Activated T-cell treated with anti-CD3 and anti-CD28 coated beads, Interleukin-2, amount 50 U/mL, for 24 hours (primary cell): Measurements from ENCODE around the gene MAST4.

Experiments used
- DNase-seq: peaks from one replicate; pipeline ENCODE4 v3.0.0-alpha.2; 2020
- H3K27ac Mint-ChIP-seq: 2 replicates; pipeline ENCODE4 v1.8.0; 2020; ENCODE audit warnings: mild to moderate bottlenecking, mixed read lengths
- H3K27me3 Mint-ChIP-seq: 2 replicates; pipeline ENCODE4 v1.8.0; 2020; ENCODE audit warnings: mixed read lengths
- H3K36me3 Mint-ChIP-seq: 2 replicates; pipeline ENCODE4 v1.8.0; 2020; ENCODE audit warnings: low read depth, mixed read lengths
- H3K4me1 Mint-ChIP-seq: 2 replicates; pipeline ENCODE4 v1.8.0; 2020; ENCODE audit warnings: low read depth, mixed read lengths
- H3K4me3 Mint-ChIP-seq: 2 replicates; pipeline ENCODE4 v1.8.0; 2020; ENCODE audit warnings: mild to moderate bottlenecking, moderate library complexity, mixed read lengths
- H3K9me3 Mint-ChIP-seq: 2 replicates; pipeline ENCODE4 v1.8.0; 2020; ENCODE audit warnings: mixed read lengths

MAST4 gene

DNA sequence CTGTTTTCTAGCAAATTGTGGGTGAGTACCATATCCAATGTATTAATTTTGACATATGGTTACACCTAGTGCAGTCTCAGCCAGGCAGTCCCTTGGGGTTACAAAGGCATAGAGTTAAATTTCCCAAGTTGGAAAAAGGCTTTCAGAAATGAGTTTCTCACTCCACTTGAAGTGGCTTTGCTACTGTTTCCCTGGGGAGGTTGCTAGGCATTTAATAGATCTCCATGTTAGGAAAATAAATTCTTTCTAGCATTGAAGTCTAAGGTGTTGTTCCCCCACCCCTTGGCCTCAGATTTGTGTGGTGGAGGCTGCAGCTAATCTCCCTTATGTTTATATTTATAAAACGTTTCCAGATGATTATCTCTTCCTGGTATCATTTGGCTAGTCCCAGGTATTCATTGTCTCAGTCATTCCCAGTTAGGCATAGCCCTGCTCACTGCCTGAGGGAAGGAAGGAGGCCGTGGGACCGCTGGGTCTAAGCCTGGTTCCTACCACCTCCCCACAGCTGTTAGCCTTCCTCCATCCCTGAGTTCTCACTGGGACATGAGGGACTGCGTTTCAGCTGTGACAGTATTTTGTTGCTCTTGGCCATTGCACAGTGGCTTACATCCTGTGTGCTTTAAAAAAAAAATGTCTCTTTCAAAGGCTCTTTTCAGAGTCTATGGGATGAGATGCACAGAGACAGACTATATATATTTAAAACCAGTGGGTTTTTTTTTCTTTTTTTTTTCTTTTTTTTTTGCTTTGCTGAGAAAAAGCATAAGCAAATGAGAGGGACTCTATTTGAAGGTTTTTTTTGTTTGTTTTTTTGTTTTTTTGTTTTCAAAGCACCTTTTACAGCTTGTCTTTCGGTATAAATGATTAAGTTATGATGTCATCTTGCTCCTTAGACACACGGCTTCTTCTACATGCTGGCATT, 121.5 kb downstream of the MAST4 start:
- DNase-seq, result no peak
- no peaks in the 10 kb centered on the region for H3K36me3 Mint-ChIP-seq
- no peak overlapping the region for H3K27ac Mint-ChIP-seq
- H3K9me3 Mint-ChIP-seq, result peaks cover 5% of the 10 kb centered on the region
- H3K27me3 Mint-ChIP-seq, result peaks cover 16% of the 10 kb centered on the region
- H3K4me1 Mint-ChIP-seq, result no peaks in the 10 kb centered on the region
- no peak overlapping the region for H3K4me3 Mint-ChIP-seq

- Mint-ChIP-seq H3K36me3 (no peaks in the 10 kb centered on the region), H3K4me1 (no peaks in the 10 kb centered on the region), H3K4me3 (no peak overlapping the region), H3K9me3 (no peaks in the 10 kb centered on the region), H3K27me3 (peaks cover 16% of the 10 kb centered on the region), H3K27ac (no peak overlapping the region)
- DNase-seq, result no peak
Measured at GRCh38 chr5:66718374-66719002, 122.3 kb downstream of the MAST4 start.

DNA sequence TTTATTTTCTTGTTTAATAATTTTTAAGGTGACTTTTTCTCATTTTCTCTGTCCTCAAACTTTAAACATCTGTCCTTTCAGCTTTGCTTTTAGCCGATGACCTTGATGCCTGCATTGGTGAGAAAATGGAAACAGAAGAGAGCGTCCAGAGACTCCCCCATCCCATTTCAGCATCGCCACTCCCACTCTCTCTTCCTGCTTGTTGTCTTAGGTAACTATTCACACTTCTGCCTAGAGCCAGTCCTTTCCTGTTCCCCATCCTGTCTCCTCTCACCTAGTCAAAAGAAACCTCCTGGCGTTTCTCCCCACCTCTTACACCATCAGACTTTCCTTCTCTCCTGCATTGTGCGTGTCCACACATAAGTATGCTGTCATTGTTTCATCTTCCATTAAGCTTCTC, 124.6 kb downstream of the MAST4 start:
- Mint-ChIP-seq H3K36me3 (no peaks in the 10 kb centered on the region), H3K27me3 (peaks cover 7% of the 10 kb centered on the region), H3K4me1 (no peaks in the 10 kb centered on the region), H3K27ac (no peak overlapping the region), H3K9me3 (no peaks in the 10 kb centered on the region), H3K4me3 (no peak overlapping the region)
- no peak for DNase-seq

GRCh38 chr5:66722686-66723085, 126.5 kb downstream of the MAST4 start:
- Mint-ChIP-seq H3K4me1 (no peaks in the 10 kb centered on the region), H3K27me3 (peaks cover 9% of the 10 kb centered on the region), H3K27ac (no peak overlapping the region), H3K4me3 (no peak overlapping the region), H3K9me3 (no peaks in the 10 kb centered on the region), H3K36me3 (no peaks in the 10 kb centered on the region)
- DNase-seq, result no peak

DNA sequence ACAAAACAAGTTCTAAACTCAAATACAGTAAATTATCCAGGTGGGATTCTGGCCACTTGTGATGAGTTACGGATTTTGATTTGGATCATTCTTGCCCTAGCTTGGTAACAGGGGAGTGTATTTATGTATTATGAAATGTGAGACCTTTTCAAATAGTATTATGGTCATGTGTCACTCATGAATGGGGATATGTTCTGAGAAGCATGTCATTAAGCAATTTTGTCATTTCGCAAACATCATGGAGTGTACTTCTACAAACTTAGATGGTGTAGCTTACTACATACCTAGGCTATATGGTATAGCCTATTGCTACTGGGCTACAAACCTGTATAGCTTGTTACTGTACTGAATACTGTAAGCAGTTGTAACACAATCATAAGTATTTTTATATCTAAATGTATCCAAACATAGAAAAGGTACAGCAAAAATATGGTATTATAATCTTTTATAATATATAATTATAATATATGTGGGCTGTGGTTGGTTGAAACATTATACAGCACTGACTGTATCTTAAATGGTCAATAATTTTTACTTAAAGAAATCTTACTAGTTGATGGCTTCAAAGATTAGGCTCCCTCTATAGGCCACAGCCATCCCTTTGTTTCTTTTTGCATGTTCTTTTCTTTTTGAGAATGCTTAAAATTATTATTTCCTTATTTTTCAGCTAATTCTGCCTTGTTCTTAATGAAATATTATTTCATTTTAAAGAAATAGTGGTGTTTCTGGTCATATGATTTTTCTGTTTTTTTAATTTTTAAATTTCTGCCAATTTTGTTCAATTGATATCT, 128.4 kb downstream of the MAST4 start:
- Mint-ChIP-seq H3K4me1 (no peaks in the 10 kb centered on the region), H3K36me3 (no peaks in the 10 kb centered on the region), H3K4me3 (no peak overlapping the region), H3K27ac (no peak overlapping the region), H3K9me3 (no peaks in the 10 kb centered on the region), H3K27me3 (peaks cover 16% of the 10 kb centered on the region)
- no peak for DNase-seq

DNA sequence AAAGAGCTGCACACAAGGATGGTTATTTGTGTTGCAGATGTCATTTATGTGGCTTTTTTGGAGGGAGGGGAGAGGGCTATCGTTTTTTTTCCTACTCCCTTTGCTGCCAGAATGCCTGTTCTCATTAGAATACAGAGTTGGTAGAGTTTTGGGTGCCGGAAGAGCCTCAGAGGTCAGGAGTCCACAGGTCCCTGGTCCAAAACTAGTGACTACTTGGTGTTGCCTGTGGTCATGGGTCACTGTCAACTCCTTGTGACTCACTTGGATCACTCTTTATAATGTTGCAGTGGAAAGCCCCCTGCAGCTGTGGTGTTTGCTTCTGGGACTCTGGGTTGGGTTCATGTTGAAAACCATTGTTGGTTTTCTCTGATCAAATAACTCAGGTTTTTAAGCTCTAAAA, 131.4 kb downstream of the MAST4 start:
- no peak overlapping the region for H3K4me3 Mint-ChIP-seq
- no peaks in the 10 kb centered on the region for H3K4me1 Mint-ChIP-seq

DNA sequence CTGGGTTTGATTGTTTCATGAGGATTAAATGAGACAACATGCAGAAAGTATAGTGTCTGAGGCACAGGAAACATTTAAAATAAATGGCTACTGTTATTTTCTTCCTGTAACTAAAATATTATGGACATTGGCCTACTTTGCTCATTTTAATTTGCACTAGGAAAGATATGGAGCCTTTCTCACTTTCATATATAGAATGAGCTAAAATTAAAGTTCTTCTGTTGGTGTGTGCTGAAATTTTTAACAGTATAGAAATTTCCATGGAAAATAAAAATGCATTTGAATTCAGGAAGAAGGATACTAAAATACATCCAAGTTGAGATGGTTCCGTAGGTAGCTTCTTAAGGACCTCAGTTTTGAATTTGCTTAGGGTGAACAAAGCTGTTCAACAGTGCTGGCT, 131.9 kb downstream of the MAST4 start:
- H3K4me1 Mint-ChIP-seq, result no peaks in the 10 kb centered on the region
- H3K27ac Mint-ChIP-seq, result no peak overlapping the region
- H3K36me3 Mint-ChIP-seq, result no peaks in the 10 kb centered on the region
- no peaks in the 10 kb centered on the region for H3K9me3 Mint-ChIP-seq
- no peak overlapping the region for H3K4me3 Mint-ChIP-seq
- H3K27me3 Mint-ChIP-seq, result peaks cover 13% of the 10 kb centered on the region
- no peak for DNase-seq

More for the DNA sequence above, 131.4 kb downstream of the MAST4 start:
- Mint-ChIP-seq H3K9me3 (no peaks in the 10 kb centered on the region), H3K27ac (no peak overlapping the region), H3K36me3 (no peaks in the 10 kb centered on the region), H3K27me3 (peaks cover 9% of the 10 kb centered on the region)
- no peak for DNase-seq

DNA sequence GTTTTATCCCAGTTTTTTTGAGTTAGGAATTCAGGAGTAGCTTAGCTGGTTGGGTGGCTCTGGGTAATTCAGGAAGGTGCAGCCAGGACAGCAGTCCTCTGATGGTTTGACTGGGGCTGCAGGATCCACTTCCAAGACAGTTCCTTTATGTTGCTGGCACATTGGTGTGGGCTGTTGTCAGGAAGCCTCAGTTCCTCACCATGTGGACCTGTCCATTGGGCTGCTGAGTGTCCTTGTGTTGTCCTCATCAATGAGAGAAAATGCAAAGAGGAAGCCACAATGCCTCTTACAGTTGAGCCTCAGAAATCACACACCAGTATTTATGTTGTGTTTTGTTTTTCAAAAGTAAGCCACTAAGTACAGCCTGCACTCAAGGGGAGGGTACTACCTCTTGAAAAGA, 140.9 kb downstream of the MAST4 start:
- Mint-ChIP-seq H3K4me3 (no peak overlapping the region), H3K9me3 (no peaks in the 10 kb centered on the region), H3K4me1 (no peaks in the 10 kb centered on the region), H3K27ac (no peak overlapping the region), H3K36me3 (no peaks in the 10 kb centered on the region), H3K27me3 (peaks cover 23% of the 10 kb centered on the region)
- DNase-seq, result no peak

- no peaks in the 10 kb centered on the region for H3K36me3 Mint-ChIP-seq
- H3K4me1 Mint-ChIP-seq, result peaks cover 2% of the 10 kb centered on the region
- no peaks in the 10 kb centered on the region for H3K9me3 Mint-ChIP-seq
- no peak overlapping the region for H3K27ac Mint-ChIP-seq
- no peak overlapping the region for H3K4me3 Mint-ChIP-seq
- H3K27me3 Mint-ChIP-seq, result peaks cover 18% of the 10 kb centered on the region
- no peak for DNase-seq
Measured at GRCh38 chr5:66738136-66738535, 141.9 kb downstream of the MAST4 start.

GRCh38 chr5:66739021-66739420, 142.8 kb downstream of the MAST4 start:
- H3K9me3 Mint-ChIP-seq, result no peaks in the 10 kb centered on the region
- no peak for DNase-seq
- no peak overlapping the region for H3K27ac Mint-ChIP-seq
- peaks cover 18% of the 10 kb centered on the region for H3K27me3 Mint-ChIP-seq
- H3K4me1 Mint-ChIP-seq, result peaks cover 7% of the 10 kb centered on the region
- H3K36me3 Mint-ChIP-seq, result no peaks in the 10 kb centered on the region
- H3K4me3 Mint-ChIP-seq, result no peak overlapping the region

DNA sequence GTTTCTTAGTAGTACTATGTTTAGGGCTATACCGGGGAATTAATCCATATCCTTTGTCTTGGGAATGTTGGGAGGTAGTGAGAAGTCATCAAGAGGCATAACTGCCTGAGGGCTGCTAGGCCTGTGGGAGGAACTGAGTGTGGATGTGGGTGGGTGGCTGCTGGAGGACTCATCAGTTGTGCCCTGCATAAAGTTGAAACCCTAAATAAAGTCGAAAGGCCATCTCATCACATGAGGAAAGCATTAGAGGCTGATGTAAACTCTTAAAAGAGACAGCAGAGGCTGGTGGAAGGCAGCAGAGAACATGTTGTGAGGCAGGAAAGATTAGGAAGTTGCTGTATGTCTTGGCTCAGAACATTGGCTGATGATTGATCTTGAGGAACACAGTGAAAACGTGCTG, 143.8 kb downstream of the MAST4 start:
- Mint-ChIP-seq H3K4me1 (peaks cover 12% of the 10 kb centered on the region), H3K36me3 (no peaks in the 10 kb centered on the region), H3K27ac (no peak overlapping the region), H3K9me3 (no peaks in the 10 kb centered on the region), H3K4me3 (no peak overlapping the region), H3K27me3 (peaks cover 23% of the 10 kb centered on the region)
- no peak for DNase-seq

GRCh38 chr5:66741394-66741793, 145.2 kb downstream of the MAST4 start:
- H3K36me3 Mint-ChIP-seq, result no peaks in the 10 kb centered on the region
- H3K4me1 Mint-ChIP-seq, result peaks cover 12% of the 10 kb centered on the region
- no peaks in the 10 kb centered on the region for H3K9me3 Mint-ChIP-seq
- no peak overlapping the region for H3K4me3 Mint-ChIP-seq
- H3K27ac Mint-ChIP-seq, result no peak overlapping the region
- DNase-seq, result no peak
- H3K27me3 Mint-ChIP-seq, result peaks cover 24% of the 10 kb centered on the region

GRCh38 chr5:66742083-66742895, 146.1 kb downstream of the MAST4 start:
- Mint-ChIP-seq H3K4me1 (peaks cover 12% of the 10 kb centered on the region), H3K27me3 (peaks cover 26% of the 10 kb centered on the region), H3K27ac (no peak overlapping the region), H3K4me3 (no peak overlapping the region), H3K36me3 (no peaks in the 10 kb centered on the region), H3K9me3 (no peaks in the 10 kb centered on the region)
- DNase-seq, result no peak

DNA sequence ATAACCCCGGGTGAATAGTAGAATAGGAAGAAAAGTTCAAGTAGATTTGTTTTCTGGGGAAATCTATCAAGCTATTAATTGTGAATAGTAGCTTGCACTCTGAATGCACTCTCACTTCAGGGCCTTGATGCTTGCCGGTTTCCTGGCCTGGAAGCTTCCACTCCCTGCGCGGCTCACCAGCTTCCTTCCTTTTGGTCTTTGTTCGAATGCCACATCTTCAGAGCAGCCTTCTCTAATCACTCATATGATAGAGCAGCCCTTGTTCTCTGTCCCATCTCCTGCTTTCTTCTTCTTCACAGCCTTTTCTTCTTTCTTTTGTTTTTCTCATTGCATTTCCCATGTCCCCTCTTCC, 146.7 kb downstream of the MAST4 start:
- Mint-ChIP-seq H3K27me3 (peaks cover 25% of the 10 kb centered on the region), H3K4me1 (peaks cover 15% of the 10 kb centered on the region), H3K4me3 (no peak overlapping the region), H3K9me3 (no peaks in the 10 kb centered on the region), H3K36me3 (no peaks in the 10 kb centered on the region), H3K27ac (no peak overlapping the region)
- no peak for DNase-seq
